ENCODE measurements around the gene CEACAM19.

The CEACAM19 gene

GRCh38 chr19:44658069-44658733 is 13.1 kb upstream of the CEACAM19 start:
- TF ChIP-seq CTCF (IDR thresholded peaks at IDR 0.05; ENCODE audit: insufficient read depth, missing control alignments), result no peak
- DNase-seq (ENCODE audit: insufficient read length, low spot score) (no peak), FAIRE-seq (no peak)

- TF ChIP-seq CTCF (IDR thresholded peaks at IDR 0.05; ENCODE audit: insufficient read depth, missing control alignments), result no peak
- FAIRE-seq (no peak), DNase-seq (ENCODE audit: insufficient read length, low spot score) (no peak)
These were observed 11.2 kb upstream of the CEACAM19 start for GRCh38 chr19:44660081-44660480.

DNA sequence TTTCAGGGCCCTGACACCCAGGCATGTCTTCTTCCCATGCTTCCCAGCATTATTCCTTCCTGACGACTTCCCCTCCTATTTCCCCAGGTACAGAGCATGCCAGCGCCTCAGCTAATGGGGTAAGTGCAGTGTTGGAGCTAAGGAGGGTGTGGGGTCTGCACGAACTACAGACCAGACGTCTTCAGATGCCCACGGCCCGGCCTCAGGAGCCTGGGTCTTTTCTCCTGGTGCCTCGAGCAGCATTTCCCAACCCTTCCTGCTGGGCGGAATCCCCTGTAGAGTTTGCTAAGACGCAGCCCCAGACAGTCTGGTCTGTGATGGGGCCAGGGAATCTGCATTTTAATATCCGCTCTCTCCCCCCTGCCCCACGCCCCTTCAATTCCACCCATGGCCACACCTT is 10.1 kb upstream of the CEACAM19 start:
- DNase-seq (ENCODE audit: insufficient read length, low spot score) (no peak), FAIRE-seq (no peak)
- TF ChIP-seq CTCF (IDR thresholded peaks at IDR 0.05; ENCODE audit: insufficient read depth, missing control alignments), result no peak

GRCh38 chr19:44661904-44662303 is 9.4 kb upstream of the CEACAM19 start:
- FAIRE-seq (no peak), DNase-seq (ENCODE audit: insufficient read length, low spot score) (no peak)
- TF ChIP-seq CTCF (IDR thresholded peaks at IDR 0.05; ENCODE audit: insufficient read depth, missing control alignments), result no peak

GRCh38 chr19:44662691-44663385 is 8.4 kb upstream of the CEACAM19 start:
- FAIRE-seq (no peak), DNase-seq (ENCODE audit: insufficient read length, low spot score) (no peak)
- no peak for TF ChIP-seq CTCF (IDR thresholded peaks at IDR 0.05; ENCODE audit: insufficient read depth, missing control alignments)

GRCh38 chr19:44663996-44664395 is 7.3 kb upstream of the CEACAM19 start:
- no peak for TF ChIP-seq CTCF (IDR thresholded peaks at IDR 0.05; ENCODE audit: insufficient read depth, missing control alignments)
- FAIRE-seq, result no peak
- DNase-seq (ENCODE audit: insufficient read length, low spot score), result no peak

DNA sequence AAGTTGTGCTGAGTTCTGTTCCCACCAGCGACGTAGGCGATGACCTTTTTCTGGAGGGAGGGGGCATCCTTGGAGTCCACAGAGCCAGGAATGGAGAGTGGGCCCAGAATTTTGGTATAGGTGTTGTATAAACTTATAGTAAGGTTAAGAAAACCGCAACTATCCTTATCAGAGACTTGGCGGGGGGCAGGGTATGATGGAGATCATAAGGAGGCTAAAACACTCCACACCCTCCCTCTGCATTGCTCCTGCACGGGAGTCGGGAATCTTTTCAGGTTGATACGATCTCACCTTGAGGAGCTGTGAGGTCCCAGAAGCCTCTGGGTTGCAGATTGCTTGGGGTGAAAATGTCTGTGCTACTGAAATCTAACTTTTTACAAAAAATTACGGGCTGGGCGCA is 6.3 kb upstream of the CEACAM19 start:
- DNase-seq (ENCODE audit: insufficient read length, low spot score) (no peak), FAIRE-seq (no peak)
- no peak for TF ChIP-seq CTCF (IDR thresholded peaks at IDR 0.05; ENCODE audit: insufficient read depth, missing control alignments)
